HG03135 (cell line): ENCODE measurements around the gene PSMG1.
"Not testable (repeated sequence)": the region's sequence is repeated elsewhere in the genome, so short reads cannot be mapped to it uniquely, and the experiment has no call there.

Source experiments
- ATAC-seq: cut with Tn5 transposase; IDR thresholded peaks from one replicate; pipeline ENCODE4 v1.9.1; 2021; ENCODE audit warnings: mild to moderate bottlenecking, moderate library complexity; ENCODE audit not compliant: unreplicated experiment

The PSMG1 gene

DNA sequence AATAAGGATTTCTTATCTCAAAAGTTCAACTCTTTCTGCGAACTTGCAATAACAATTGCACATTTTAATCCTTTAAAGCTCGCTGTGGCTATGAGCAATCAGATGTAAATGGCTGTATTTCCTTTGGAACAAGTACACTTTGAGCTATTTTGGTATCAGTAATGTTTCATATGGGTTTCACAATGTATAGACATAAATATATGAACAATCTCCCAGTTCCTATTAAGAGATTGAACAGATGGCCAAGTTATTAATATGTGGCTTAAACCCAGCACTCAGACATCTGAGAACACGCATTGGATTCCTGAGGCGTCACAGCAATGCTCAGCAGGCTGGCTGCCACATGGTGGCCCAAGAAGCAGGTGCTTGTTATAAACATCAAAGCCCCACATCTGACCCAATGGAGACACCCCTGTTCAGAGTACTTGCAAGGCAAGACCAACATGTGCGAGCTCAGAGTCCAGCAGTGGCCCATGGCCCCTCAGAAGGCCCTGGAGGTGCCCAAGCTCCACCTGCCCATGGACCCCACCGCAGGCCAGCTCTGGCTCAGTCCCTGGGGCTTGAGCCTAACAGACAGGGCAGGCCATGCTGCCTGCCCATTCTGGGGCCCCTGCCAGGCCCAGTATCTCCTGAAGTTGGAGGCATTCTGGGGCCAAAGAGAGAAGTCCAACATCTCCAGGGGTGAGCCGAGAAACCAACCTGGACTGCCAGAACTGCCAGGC is 23.7 kb downstream of the PSMG1 start:
- no peak for ATAC-seq

DNA sequence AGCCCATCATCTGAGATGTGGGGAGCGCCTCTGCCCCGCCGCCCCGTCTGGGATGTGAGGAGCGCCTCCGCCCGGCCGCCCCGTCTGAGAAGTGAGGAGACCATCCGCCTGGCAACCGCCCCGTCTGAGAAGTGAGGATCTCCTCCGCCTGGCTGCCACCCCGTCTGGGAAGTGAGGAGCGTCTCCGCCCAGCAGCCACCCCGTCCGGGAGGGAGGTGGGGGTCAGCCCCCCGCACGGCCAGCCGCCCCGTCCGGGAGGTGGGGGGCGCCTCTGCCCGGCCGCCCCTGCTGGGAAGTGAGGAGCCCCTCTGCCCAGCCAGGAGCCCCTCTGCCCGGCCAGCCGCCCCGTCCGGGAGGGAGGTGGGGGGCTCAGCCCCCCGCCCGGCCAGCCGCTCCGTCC is 26.0 kb downstream of the PSMG1 start:
- not testable (repeated sequence) for ATAC-seq

DNA sequence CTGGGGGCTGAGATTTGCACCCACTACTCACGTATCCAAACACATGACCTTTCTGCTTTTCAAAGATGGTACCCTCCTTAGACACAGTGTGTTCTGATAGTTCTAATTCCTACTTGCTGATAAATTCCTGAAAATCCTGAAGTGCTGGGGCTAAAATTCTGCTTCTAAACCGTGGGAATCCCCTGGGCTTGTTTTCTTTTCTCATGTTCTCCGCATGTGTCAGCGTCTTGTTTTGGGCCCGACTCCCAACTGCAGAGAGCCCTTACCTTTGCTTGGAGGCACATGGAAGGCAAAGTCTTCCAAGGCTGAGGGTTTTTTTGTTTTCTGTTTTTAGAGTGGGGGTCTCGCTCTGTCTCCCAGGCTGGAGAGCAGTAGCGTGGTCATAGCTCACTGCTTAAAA is 27.2 kb downstream of the PSMG1 start:
- ATAC-seq, result no peak

DNA sequence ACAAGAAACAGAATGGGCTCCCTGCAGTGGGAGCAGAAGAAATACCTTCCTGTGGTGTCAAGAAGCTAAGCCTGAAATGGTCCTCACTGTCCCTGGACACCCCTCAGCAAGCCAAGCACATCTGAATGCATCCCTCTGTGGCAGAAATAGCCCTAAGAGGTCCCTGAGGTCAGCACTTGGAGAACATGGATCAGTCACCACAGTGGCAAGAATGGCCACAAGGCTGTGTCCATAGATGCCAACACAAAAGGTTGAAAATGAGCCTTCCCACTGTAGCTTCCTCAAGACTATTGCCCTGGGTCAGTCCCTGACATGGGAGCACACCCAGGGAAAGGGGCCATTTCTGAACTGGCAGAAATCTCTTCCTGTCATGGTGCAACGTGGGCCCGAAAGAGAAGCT is 27.7 kb downstream of the PSMG1 start:
- ATAC-seq, result no peak

DNA sequence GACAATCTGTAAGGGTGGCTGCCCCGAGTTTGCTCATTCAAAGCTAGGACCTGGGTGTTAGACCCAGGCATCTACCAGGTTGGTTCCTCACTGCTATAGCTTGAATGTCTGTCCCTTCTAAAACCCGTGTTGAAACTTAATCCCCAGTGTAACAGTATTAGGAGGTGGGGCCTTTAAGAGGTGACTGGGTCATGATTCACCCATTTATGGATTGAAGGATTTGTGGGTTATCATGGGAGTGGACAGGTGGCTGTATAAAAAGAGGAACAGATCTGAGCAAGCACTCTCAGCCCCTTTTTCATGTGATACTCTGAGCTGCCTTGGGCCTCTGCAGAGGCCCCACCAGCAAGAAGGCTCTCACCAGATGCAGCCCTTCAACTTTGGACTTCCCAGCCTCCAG is 29.4 kb downstream of the PSMG1 start:
- ATAC-seq, result no peak

DNA sequence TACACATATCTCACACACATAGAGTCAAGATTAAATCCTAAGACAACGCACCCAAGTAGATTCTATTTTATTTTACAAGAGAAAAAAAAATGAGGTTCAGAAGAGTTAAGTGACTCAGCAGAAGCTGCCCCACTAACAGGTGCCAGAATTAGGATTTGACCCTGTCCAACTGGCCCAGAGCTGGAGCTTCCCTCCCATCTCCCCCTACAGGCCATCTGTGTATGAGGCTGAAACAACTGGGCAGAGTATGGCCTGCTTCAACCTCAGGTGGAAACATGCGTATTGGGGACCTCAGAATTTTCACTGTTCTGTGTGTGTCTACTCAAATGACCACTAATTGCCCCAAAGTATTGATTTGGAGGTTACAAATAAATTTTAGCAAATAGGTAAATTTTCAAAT is 29.9 kb downstream of the PSMG1 start:
- ATAC-seq, result no peak

DNA sequence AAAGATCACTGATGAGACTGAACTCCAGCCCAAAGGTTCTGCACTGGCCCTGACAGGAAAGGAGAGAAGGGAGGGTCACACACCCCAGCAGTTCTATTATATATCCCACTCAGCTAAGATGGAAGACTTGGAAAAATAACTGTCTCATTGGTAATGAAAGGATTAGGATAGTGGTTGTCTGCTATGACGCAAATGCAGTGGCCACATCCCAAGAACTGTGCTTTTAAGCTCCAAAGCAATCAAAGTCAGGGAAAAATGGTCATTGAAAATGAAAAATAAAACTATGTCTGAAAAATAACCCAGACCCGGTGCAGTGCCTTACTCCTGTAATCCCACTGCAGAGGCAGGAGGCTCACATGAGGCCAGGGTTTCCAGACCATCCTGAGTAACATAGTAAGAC is 31.0 kb downstream of the PSMG1 start:
- ATAC-seq, result no peak

DNA sequence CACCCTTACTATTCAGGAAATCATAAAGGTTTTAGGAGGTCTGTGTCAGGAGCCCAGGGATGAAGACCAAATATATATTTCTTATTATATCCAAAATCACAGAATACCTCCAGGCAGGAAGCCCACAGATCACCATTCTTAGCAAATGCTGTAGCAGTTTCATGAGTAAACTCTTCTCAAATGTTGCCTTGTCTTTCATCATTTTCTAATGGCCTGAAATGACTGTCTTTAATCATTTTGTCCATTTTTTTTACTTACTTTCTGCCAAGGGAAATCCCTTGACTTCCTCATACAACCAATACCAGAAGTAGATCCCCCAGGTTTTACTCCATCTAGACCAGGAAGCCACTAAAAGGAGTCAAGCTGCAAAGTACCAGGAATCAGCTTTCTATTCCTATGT is 32.4 kb downstream of the PSMG1 start:
- ATAC-seq, result no peak

DNA sequence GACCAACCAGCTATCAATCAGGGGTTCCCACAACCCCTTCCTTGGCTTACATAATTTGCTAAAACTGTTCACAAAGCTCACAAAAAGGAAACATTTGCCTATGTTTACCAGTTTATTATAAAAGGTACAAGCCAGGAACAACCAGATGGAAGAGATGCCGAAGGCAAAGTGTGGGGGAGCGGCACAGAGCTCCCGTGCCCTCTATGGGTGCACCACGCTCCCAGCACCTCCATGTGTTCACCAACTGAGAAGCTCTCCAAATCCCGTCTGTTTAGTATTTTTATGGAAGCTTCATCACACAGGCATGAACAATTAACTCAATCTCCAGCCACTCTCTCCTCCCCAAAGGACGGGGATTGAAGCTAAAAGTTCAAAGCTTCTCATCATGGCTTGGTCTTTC is 32.9 kb downstream of the PSMG1 start:
- no peak for ATAC-seq

DNA sequence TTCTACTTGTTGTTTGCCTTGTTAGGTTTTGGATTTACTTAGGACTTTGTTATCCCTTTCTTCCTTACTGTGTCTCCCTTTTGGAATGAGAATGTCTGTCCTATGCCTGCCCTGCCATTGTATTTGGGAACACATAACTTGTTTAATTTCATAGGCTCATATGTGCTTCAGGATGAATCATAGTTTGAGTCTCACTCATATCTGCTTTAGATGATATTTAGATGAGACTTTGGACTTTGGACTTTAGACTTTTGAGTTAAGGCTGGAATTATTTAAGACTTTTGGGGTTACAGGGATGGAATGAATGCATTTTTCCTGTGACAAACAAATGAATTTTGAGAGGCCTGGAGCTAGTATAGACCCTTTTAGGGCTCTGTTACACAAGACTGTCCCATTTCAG is 33.4 kb downstream of the PSMG1 start:
- ATAC-seq, result no peak

DNA sequence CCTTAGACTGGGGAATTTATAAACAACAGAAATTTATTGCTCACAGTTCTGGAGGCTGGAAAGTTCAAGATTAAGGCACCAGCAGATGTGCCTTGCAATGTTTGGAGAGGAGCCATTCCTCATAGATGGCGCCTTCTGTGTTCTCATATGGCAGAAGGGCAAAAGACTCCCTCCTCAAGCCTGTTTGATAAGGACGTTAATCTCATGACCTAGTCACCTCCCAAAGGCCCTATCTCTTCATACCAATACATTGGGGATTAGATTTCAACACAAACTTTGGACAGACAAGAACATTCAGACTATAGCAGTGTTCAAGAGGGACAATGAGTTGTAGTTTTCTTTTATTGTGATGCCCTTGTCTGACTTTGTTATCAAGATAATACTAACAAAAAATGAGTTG is 34.3 kb downstream of the PSMG1 start:
- ATAC-seq, result no peak

DNA sequence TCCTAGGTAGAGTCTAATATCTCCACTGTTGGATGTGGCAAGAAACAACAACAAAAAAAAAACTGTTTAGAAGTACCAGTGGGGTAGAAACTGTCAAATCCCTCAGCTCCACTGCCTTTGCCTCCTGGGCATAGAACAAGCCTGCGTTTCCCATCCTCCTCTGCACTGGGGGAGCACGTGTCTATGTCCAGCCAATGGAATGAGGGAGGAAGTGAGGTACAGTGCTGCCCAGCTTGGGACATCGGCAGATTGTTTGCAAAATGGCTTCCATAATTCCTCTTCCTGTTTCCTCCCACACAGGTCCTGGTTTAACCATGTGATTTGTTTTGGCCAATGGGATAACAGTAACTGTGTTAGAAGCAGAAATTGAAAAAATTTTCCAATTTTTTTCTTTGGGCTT is 39.1 kb downstream of the PSMG1 start:
- ATAC-seq, result no peak

DNA sequence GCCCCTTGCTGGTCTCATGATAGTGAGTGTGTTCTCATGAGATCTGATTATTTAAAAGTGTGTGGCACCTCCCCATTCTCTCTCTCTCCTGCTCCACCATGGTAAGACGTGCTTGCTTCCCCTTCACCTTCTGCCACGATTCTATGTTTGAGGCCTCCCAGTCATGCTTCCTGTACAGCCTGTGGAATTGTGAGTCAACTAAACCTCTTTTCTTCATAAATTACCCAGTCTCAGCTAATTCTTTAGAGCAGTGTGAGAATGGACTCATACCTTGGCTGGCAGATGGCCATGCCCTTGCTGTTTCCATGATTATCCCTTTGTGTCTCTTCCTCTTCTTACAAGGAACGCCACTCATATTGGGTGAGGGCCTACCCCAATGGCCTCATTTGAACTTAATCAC is 40.3 kb downstream of the PSMG1 start:
- ATAC-seq, result no peak

DNA sequence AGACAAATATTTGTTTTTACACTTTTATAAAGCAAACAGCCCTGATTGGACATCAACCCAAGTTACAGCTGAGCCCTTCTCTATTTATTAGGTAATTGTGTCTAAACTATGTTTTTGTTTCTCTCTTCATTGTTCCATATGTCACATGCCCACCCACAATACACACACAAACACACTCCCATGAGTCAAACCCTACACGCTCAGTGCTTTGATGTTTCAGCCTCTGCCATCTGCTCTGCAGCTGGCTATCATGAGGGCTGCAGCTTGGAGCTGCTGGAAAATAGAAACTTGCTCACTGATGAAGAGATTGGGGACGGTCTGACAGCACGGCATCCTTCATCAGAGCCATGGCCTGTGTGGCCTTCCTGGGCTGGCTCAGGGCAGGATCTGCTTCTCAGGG is 41.7 kb downstream of the PSMG1 start:
- no peak for ATAC-seq

DNA sequence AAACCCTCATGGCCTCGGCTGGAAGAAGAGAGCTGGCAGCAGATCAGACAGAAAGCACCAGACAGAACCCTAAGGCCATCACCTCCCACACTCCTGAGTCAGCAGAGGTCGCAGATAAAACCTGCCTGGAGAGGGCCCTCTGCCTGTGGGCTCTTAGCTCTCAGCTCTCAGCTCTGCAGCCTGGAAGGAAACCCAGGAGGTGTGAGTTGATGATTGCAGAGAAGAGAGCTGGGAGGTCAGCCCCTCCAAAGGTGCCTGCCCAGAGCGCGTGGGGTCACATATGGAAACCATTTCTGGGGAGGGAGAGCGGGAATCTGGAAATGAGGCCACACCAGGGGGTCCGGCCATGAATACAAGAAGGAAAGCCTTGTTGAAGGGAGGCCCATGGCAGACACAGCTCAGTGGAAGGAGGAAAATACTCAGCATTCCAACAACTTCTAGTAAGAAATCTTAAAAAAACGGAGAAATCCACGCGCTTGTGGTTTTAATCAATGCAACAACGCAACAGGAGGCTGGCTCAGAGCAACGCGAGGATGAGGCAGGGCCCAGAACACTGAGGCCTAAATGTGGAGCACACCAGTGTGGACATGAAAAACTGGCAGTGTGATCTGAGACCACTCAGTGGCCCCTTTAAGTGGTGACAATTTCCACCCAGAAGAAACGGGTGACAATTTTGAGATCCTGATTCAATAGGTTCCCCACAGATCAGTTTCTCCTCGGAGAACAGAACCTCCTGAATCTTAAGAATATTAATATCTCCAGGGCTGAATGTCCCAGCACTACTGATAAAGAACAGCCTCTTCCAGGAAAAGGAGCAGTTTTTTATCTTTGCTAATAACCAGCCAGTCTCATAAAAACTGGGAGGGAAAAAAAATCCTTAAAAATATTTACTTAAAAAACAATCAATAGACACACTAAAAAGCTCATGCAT is 45.7 kb downstream of the PSMG1 start:
- ATAC-seq, result no peak

DNA sequence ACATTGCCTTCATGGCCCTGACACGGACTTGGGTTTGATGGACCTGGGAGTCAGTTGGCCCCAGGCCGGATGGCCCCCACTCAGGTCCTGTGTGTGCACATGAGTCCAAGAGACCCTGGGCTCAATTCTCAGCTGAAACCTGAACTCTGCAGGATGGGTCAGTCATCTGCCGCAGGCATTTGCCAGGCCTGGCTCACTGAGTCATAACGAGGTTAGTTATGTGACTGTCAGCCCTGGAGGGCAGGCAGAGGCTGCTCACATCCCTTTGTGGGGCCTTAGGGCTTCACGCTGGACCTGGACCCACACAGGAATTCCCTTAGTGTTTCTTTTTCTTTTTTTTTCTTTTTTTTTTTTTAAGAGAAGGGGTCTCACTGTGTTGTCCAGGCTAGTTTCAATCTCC is 46.5 kb downstream of the PSMG1 start:
- no peak for ATAC-seq

DNA sequence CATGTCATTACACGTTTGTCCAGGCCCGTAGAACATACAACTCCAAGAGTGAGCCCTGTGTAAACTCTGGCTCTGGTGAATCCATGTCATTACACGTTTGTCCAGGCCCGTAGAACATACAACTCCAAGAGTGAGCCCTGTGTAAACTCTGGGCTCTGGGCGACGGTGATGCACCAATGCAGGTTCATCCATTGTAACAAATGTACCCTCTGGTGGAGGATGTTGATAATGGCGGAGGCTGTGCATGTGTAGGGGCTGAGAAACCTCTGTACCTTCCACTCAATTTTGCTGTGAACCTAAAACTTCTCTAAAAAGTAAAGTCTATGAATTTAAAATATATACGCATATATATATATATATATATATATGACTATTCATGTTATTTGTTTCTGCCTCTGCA is 47.1 kb downstream of the PSMG1 start:
- ATAC-seq, result not testable (repeated sequence)

DNA sequence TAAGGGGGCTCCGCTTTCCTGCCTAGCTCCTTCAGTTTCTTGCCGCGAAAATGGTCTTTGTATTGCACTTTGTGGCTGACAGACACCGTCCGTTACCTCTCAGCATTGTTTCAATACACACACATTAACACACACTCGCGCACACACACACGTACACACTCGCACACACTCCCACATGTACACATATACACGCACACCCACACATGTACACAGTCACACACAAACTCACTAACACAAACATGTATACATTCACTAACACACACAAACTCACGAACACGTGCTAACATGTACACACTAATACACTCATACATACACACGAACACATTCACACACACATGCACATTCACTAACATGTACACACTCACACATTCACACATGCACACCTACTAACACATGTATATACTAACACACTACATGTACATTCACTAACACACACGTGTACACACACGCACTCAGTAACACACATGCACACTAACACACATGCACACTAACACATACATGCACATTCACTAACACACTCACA is 48.9 kb downstream of the PSMG1 start:
- no peak for ATAC-seq

DNA sequence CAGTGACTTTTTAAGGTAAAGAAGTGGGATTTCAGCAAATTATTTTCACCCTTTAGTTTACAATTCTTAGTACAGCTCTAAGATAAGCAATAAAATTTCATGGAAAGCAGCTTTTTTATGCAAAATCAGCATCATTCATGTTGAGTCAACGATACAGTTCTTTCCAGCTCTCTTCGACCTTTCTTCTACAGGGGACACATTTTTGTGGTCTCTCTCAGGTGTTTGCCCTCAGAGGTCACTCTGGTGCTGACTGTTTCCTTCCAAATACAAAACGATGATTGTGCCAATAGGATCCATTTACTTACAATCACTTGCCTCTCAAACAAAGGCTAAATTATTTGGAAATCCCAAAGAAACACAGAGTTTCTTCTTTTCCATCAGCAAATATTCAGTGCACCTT is 51.0 kb downstream of the PSMG1 start:
- no peak for ATAC-seq

DNA sequence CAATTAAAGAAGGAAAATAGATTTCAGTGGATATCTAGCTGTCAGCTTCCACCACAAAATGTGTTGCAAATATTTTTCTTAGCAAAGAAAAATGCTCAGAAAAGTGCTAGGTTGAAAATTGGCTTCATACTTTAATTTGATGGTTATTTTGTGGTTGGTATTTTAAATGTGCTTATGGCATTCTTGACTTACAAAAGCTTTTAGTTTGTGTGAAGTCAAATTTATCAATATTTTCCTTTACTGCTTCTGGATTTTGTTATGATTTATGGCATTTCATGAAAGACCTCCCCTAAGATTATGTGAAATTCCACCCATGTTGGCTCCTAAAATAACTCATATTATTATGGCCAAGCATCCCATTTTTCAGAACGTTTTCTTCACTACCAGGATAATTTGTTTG is 51.5 kb downstream of the PSMG1 start:
- no peak for ATAC-seq

DNA sequence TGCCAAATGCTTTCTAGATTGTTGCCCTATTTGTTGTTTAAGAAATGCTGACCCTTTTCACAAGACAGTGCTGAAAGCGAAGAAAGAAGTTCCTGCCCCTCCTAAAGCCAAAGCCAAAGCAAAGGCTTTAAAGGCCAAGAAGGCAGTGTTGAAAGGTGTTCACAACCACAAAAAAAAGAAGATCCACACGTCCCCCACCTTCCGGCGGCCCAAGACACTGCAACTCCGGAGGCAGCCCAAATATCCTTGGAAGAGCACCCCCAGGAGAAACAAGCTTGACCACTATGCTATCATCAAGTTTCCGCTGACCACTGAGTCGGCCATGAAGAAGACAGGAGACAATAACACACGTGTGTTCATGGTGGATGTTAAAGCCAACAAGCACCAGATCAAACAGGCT is 55.7 kb downstream of the PSMG1 start:
- no peak for ATAC-seq

DNA sequence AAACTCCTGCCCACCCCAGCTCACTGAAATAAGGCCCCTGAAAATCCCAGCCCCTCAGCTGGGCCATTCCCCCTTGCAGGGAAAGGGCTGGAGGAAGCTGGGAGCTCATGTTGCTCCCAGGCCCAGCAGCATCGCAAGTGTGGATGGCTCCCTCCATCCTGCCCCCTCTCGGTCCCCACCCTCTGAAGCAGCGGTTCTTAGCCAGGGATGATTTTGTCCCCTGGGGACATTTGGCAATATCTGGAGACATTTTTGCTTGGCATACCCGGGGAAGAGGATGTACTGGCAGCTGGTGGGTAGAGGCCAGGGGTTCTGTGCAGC is 56.8 kb downstream of the PSMG1 start:
- ATAC-seq, result no peak
